SJSA1 (cell line): ENCODE measurements around the gene CCBE1. TPM values are rescaled to one million over a fixed set of nuclear protein-coding genes. Genes with fewer than 3 reads are reported as not detected.

Source experiments
- DNase-seq, 2 experiments: peaks; one replicate each; pipeline ENCODE4 v3.0.0-alpha.2; 2015 to 2020; ENCODE audit warnings: low spot score in 2 of 2, low read depth in 1 of 2
- H3K27ac ChIP-seq: fragments of 250-450 bp; sonication (Bioruptor Pico); 2 replicates; pipeline ENCODE4 v1.5.1; 2020; ENCODE audit warnings: mild to moderate bottlenecking, moderate library complexity
- H3K27me3 ChIP-seq: fragments of 250-450 bp; sonication (Bioruptor Pico); replicated peaks from 2 replicates; pipeline ENCODE4 v1.5.1; 2020; ENCODE audit warnings: mild to moderate bottlenecking, moderate library complexity
- H3K36me3 ChIP-seq: fragments of 250-450 bp; sonication (Bioruptor Pico); 2 replicates; pipeline ENCODE4 v1.5.1; 2020; ENCODE audit warnings: mild to moderate bottlenecking
- H3K4me1 ChIP-seq: fragments of 250-450 bp; sonication (Bioruptor Pico); replicated peaks from 2 replicates; pipeline ENCODE4 v1.6.1; 2021; ENCODE audit warnings: mild to moderate bottlenecking
- H3K4me3 ChIP-seq: fragments of 250-450 bp; sonication (Bioruptor Pico); 2 replicates; pipeline ENCODE4 v1.5.1; 2020; ENCODE audit warnings: mild to moderate bottlenecking
- H3K9me3 ChIP-seq: fragments of 250-450 bp; sonication (Bioruptor Pico); replicated peaks from 2 replicates; pipeline ENCODE4 v1.5.1; 2020; ENCODE audit warnings: mild to moderate bottlenecking
- total RNA-seq: library from RNA; depleted of rRNA; stranded (reverse); fragments of >200 nt; shearing (Covaris generic); gene quantifications from 2 replicates; pipeline ENCODE4 v1.2.3, GENCODE V29; 2014

CCBE1 gene
- total RNA-seq, 1 experiment from 2014 or later: 5.1 TPM

GRCh38 chr18:59469463-59470180 lies 227.6 kb downstream of the CCBE1 start:
- DNase-seq: no peak
- Histone ChIP-seq H3K4me1 (no peaks in the 10 kb centered on the region), H3K27ac (no peak overlapping the region), H3K9me3 (no peaks in the 10 kb centered on the region), H3K36me3 (no peaks in the 10 kb centered on the region), H3K4me3 (no peak overlapping the region), H3K27me3 (no peaks in the 10 kb centered on the region)

GRCh38 chr18:59468821-59469220 lies 228.4 kb downstream of the CCBE1 start:
- Histone ChIP-seq H3K4me3 (no peak overlapping the region), H3K4me1 (no peaks in the 10 kb centered on the region), H3K36me3 (no peaks in the 10 kb centered on the region), H3K27ac (no peak overlapping the region), H3K27me3 (no peaks in the 10 kb centered on the region), H3K9me3 (no peaks in the 10 kb centered on the region)
- DNase-seq: no peak

GRCh38 chr18:59467497-59467896 lies 229.7 kb downstream of the CCBE1 start:
- Histone ChIP-seq H3K27ac (no peak overlapping the region), H3K4me1 (no peaks in the 10 kb centered on the region), H3K27me3 (no peaks in the 10 kb centered on the region), H3K4me3 (no peak overlapping the region), H3K9me3 (no peaks in the 10 kb centered on the region), H3K36me3 (no peaks in the 10 kb centered on the region)
- DNase-seq: no peak

DNA sequence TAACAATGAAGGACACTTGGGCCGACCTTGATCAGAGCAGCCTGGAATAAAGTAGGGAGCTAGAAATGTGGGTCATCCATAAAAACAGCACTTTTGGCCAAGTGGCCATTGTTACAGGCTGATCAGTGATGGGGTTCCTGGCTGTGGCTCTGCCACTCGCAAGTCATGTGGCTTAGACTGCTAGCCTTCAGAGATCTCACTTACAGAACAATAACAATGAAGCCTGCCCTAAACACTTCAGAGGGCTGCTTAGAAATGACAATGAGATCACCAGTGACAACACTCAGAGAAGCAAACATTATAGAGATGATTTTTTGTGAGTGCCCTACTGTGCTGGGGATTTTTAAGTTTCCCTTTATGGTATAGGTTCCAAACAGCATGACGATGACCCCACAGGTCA lies 230.2 kb downstream of the CCBE1 start:
- Histone ChIP-seq H3K4me3 (no peak overlapping the region), H3K27ac (no peak overlapping the region), H3K36me3 (no peaks in the 10 kb centered on the region), H3K9me3 (no peaks in the 10 kb centered on the region), H3K4me1 (no peaks in the 10 kb centered on the region), H3K27me3 (no peaks in the 10 kb centered on the region)
- DNase-seq: no peak

DNA sequence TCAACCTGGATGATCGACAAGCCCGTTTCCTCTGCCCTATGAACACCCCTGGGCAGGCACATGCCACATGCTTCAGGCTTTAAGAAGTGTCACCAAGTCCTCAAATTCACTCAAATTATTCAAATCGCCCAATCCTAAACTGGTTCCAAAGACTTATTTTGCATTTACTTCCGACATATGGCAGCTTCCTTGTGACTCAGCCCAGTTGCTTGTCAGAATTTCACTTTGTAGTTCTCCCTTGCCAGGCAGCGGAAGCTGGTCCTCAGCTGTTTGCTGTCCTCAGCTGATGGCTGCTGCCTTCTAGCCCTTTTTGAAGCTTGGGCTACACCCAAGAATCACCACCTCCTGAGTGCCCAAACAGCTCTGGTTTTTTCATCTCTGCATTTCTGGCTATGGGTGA lies 232.7 kb downstream of the CCBE1 start:
- 0 out of 2 replicates have a peak, but pooled peaks cover 4% of the 10 kb centered on the region for H3K4me1 ChIP-seq
- no peak overlapping the region for H3K27ac ChIP-seq
- no peaks in the 10 kb centered on the region for H3K27me3 ChIP-seq
- no peaks in the 10 kb centered on the region for H3K9me3 ChIP-seq
- DNase-seq: no peak
- H3K4me3 ChIP-seq: no peak overlapping the region
- H3K36me3 ChIP-seq: no peaks in the 10 kb centered on the region

DNA sequence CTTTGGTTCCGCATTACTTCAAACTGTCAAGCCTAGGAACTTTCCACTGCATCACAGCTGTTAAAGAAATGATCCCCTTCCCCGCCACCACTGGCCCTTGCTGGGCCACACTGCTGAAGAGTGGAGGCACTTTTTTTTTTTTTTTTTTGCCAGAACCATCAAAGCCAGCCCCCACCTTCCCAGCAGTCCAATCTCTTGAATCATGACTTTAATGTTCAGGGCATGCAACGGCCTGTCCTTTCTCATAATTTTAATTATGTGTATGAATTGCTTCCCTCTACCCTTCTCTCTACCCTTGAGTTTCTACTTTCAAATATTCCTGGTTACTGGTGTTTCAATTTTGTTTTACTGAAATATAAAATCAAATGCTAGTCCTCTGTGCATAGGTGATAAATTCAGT lies 236.1 kb downstream of the CCBE1 start:
- H3K36me3 ChIP-seq: no peaks in the 10 kb centered on the region

GRCh38 chr18:59460072-59460420 lies 237.2 kb downstream of the CCBE1 start:
- no peak overlapping the region for H3K4me3 ChIP-seq
- no peaks in the 10 kb centered on the region for H3K27me3 ChIP-seq
- H3K36me3 ChIP-seq: no peaks in the 10 kb centered on the region
- H3K27ac ChIP-seq: no peak overlapping the region
- H3K4me1 ChIP-seq: 0 out of 2 replicates have a peak, but pooled peaks cover 5% of the 10 kb centered on the region
- H3K9me3 ChIP-seq: no peaks in the 10 kb centered on the region
- no peak for DNase-seq

More for the DNA sequence above, 236.1 kb downstream of the CCBE1 start:
- H3K27me3 ChIP-seq: no peaks in the 10 kb centered on the region
- H3K27ac ChIP-seq: no peak overlapping the region
- no peak overlapping the region for H3K4me3 ChIP-seq
- no peak for DNase-seq
- H3K4me1 ChIP-seq: 0 out of 2 replicates have a peak, but pooled peaks cover 5% of the 10 kb centered on the region
- no peaks in the 10 kb centered on the region for H3K9me3 ChIP-seq

- H3K9me3 ChIP-seq: no peaks in the 10 kb centered on the region
- peak in 1 of 2 experiments; percentile 49 for DNase-seq
- 0 out of 2 replicates have a peak, but pooled peaks cover 5% of the 10 kb centered on the region for H3K4me1 ChIP-seq
- no peaks in the 10 kb centered on the region for H3K36me3 ChIP-seq
- no peak overlapping the region for H3K4me3 ChIP-seq
- H3K27ac ChIP-seq: no peak overlapping the region
- no peaks in the 10 kb centered on the region for H3K27me3 ChIP-seq
Observed at GRCh38 chr18:59459369-59460071, 237.7 kb downstream of the CCBE1 start.

- Histone ChIP-seq H3K27ac (no peak overlapping the region), H3K9me3 (no peaks in the 10 kb centered on the region), H3K4me3 (no peak overlapping the region), H3K27me3 (no peaks in the 10 kb centered on the region), H3K36me3 (no peaks in the 10 kb centered on the region), H3K4me1 (0 out of 2 replicates have a peak, but pooled peaks cover 5% of the 10 kb centered on the region)
- no peak for DNase-seq
Observed at GRCh38 chr18:59458575-59458974, 238.6 kb downstream of the CCBE1 start.

- DNase-seq: no peak
- H3K27me3 ChIP-seq: no peaks in the 10 kb centered on the region
- no peaks in the 10 kb centered on the region for H3K36me3 ChIP-seq
- no peaks in the 10 kb centered on the region for H3K9me3 ChIP-seq
- no peak overlapping the region for H3K27ac ChIP-seq
- H3K4me3 ChIP-seq: no peak overlapping the region
- H3K4me1 ChIP-seq: 0 out of 2 replicates have a peak, but pooled peaks cover 5% of the 10 kb centered on the region
Observed at GRCh38 chr18:59456657-59457056, 240.6 kb downstream of the CCBE1 start.

GRCh38 chr18:59455728-59456276 lies 241.4 kb downstream of the CCBE1 start:
- DNase-seq: no peak
- Histone ChIP-seq H3K36me3 (no peaks in the 10 kb centered on the region), H3K9me3 (no peaks in the 10 kb centered on the region), H3K27ac (no peak overlapping the region), H3K4me3 (no peak overlapping the region), H3K4me1 (0 out of 2 replicates have a peak, but pooled peaks cover 5% of the 10 kb centered on the region), H3K27me3 (no peaks in the 10 kb centered on the region)

DNA sequence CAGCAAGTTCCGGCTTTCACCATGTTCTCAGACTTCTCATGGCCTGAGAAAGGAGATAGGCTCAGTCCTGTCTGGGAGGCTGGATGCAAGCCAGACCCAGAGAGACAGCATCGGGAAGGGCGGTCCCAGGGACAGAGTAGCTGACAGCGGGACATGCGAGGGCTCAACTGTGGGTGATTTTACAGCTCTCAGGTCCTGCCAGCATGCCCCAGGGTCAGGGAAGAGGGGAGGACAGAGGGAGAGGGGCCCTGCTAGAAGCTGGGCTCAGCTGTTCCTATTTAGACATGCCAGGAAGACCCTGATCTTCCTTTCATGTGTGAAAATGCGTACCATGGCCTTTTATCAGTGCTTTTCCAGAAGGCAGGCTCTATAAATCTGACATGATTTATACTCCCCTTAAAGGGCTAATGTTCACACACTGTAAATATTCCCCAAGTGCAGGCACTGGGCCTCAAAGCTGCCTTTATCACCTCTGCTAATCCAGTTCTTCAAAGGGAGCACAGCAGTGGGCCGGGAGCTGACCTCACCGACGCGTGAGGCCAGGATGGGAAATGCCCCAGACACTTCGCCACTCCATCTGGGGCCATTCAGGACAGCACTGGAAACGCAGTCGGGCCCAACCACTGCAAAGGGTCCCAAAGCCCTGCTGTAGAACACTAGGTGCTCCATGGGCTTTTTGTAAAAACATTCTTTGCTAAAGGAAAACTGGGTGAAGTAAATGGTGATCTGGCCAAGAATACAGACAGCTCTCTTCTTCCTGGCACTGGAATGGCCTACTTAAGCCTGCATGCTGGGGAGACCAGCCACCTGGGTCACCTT lies 242.1 kb downstream of the CCBE1 start:
- Histone ChIP-seq H3K27me3 (no peaks in the 10 kb centered on the region), H3K9me3 (no peaks in the 10 kb centered on the region), H3K36me3 (no peaks in the 10 kb centered on the region), H3K4me1 (0 out of 2 replicates have a peak, but pooled peaks cover 5% of the 10 kb centered on the region), H3K27ac (no peak overlapping the region), H3K4me3 (no peak overlapping the region)
- no peak for DNase-seq

DNA sequence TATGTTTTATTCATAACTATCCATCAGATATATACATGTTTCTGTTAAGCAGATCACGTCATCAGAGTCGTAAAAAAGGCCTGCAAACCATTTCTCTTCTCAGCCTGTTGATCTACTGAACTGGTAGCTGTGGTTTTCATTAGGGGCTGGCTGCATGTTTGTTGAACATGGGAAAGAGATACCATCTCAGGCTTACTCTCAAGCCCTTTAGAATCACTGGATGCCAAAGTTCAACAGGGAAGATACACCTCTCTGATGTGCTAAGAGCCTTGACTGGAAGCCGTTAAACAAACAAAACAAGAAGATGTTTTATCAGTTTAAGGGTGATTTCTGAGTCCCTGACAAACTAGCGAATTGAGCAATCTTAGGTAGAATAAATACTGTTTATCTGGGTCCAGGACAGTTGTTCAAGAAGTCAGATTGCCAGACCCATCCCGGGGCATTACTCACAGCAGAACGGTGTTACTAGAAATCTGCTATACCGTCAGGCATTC lies 243.7 kb downstream of the CCBE1 start:
- DNase-seq: no peak
- Histone ChIP-seq H3K36me3 (no peaks in the 10 kb centered on the region), H3K9me3 (no peaks in the 10 kb centered on the region), H3K4me1 (no peaks in the 10 kb centered on the region), H3K27me3 (no peaks in the 10 kb centered on the region), H3K27ac (no peak overlapping the region), H3K4me3 (no peak overlapping the region)
